Mesendoderm (in vitro differentiated cells): Measurements from ENCODE around the gene DLX1.

ENCODE experiments used
- DNase-seq: peaks from one replicate; pipeline ENCODE4 v3.0.0; 2013
- H2AK5ac ChIP-seq: 2 replicates; pipeline ENCODE4 v1.6.1; 2013; ENCODE audit warnings: low read length, inconsistent platforms
- H2BK120ac ChIP-seq: 2 replicates; pipeline ENCODE4 v1.6.1; 2013; ENCODE audit warnings: low read depth, mild to moderate bottlenecking, low read length, moderate library complexity, mixed read lengths
- H2BK15ac ChIP-seq: replicated peaks from 2 replicates; pipeline ENCODE4 v1.6.1; 2013; ENCODE audit warnings: low read depth, mild to moderate bottlenecking, moderate library complexity
- H2BK5ac ChIP-seq: 2 replicates; pipeline ENCODE4 v1.6.1; 2013; ENCODE audit warnings: low read length, inconsistent platforms
- H3K18ac ChIP-seq: 2 replicates; pipeline ENCODE4 v1.6.1; 2013; ENCODE audit warnings: mild to moderate bottlenecking, low read length, mixed read lengths
- H3K23ac ChIP-seq: one replicate; pipeline ENCODE4 v1.6.1; 2013; ENCODE audit warnings: low read length
- H3K27ac ChIP-seq: 2 replicates; pipeline ENCODE4 v1.5.1; 2013; ENCODE audit warnings: low read depth, mild to moderate bottlenecking, inconsistent platforms, low read length, moderate library complexity
- H3K27me3 ChIP-seq: 2 replicates; pipeline ENCODE4 v1.6.1; 2013; ENCODE audit warnings: low read length, control low read depth, mild to moderate bottlenecking, inconsistent platforms; ENCODE audit not compliant: insufficient read depth, poor library complexity
- H3K36me3 ChIP-seq: 2 replicates; pipeline ENCODE4 v1.6.1; 2013; ENCODE audit warnings: low read length, inconsistent platforms; ENCODE audit not compliant: control insufficient read depth, insufficient read depth
- H3K4ac ChIP-seq: one replicate; pipeline ENCODE4 v1.6.1; 2013; ENCODE audit warnings: low read depth, mild to moderate bottlenecking, low read length, moderate library complexity
- H3K4me1 ChIP-seq: 2 replicates; pipeline ENCODE4 v1.6.1; 2013; ENCODE audit warnings: low read depth, low read length, inconsistent platforms; ENCODE audit not compliant: control insufficient read depth
- H3K4me2 ChIP-seq: 2 replicates; pipeline ENCODE4 v1.6.1; 2013; ENCODE audit warnings: low read length
- H3K4me3 ChIP-seq: 2 replicates; pipeline ENCODE4 v1.5.1; 2013; ENCODE audit warnings: mild to moderate bottlenecking, low read length
- H3K56ac ChIP-seq: one replicate; pipeline ENCODE4 v1.6.1; 2013; ENCODE audit warnings: low read length
- H3K79me1 ChIP-seq: 2 replicates; pipeline ENCODE4 v1.6.1; 2013; ENCODE audit warnings: low read length, inconsistent platforms
- H3K79me2 ChIP-seq: 2 replicates; pipeline ENCODE4 v1.6.1; 2013; ENCODE audit warnings: mild to moderate bottlenecking, low read length; ENCODE audit not compliant: control insufficient read depth, insufficient read depth
- H3K9ac ChIP-seq: 2 replicates; pipeline ENCODE4 v1.6.1; 2013; ENCODE audit warnings: low read length, inconsistent platforms
- H4K5ac ChIP-seq: one replicate; pipeline ENCODE4 v1.6.1; 2013; ENCODE audit warnings: low read length
- H4K8ac ChIP-seq: one replicate; pipeline ENCODE4 v1.6.1; 2013; ENCODE audit warnings: low read depth, mild to moderate bottlenecking, control low read depth, low read length, moderate library complexity
- WGBS: extraction: QIAGEN DNeasy Blood & Tissue Kit; methylation state at CpG from one replicate; pipeline ENCODE4 v1.1.7; 2013; ENCODE audit warnings: low lambda C conversion rate, missing lambda C conversion rate; ENCODE audit not compliant: insufficient coverage; ENCODE audit errors: extremely low coverage; 5-methylcytosine and 5-hydroxymethylcytosine counted together

The DLX1 gene

DNA sequence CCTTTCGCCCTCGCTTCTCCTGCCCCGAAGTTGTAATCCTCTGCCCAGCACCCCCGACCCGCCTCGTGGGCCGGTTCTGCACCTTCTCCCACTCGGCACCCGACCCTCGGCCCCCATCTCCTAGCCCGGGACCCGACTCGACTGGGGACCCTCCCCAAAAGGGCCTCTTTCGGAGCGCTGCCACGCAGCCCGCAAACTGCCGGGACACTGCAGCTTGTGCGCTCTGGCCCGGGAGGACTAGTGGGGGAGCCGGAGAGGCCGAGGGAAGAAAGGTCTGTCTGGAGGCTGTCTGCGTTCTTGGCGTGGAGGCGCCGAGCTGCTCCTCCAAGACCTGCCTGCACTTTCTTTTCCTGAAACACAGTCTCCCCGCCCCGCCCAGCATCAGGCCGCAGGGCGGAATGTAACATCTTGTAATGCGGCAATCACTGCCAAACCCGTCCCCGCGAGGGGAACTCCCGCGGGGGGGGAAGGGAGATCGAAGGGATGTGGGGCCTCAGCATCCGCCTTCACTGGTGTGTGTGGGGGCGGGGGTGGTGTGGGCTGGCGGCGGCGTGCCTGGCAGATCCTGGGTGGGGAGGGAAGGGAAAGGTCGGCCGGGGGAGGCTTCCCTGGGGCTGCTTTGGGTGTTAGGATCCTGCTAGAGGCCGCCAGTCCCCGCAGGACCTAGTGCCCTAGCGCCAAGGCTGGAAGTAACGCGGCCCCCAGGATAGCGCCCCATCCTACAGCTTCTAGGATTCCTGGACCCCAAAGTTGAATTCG lies 10.0 kb downstream of the DLX1 start:
- H4K8ac ChIP-seq: no peak overlapping the region
- peaks cover 6% of the 10 kb centered on the region for H3K4me1 ChIP-seq
- H3K4ac ChIP-seq: no peak overlapping the region
- H3K4me3 ChIP-seq: peak overlapping the region; percentile 2
- no peak overlapping the region for H2BK5ac ChIP-seq
- H3K27me3 ChIP-seq: peaks cover 52% of the 10 kb centered on the region
- H3K9ac ChIP-seq: peak overlapping the region; percentile 40
- no peak overlapping the region for H2BK120ac ChIP-seq
- peak overlapping the region; percentile 19 for H3K56ac ChIP-seq
- H3K79me1 ChIP-seq: no peaks in the 10 kb centered on the region
- H3K36me3 ChIP-seq: no peaks in the 10 kb centered on the region
- peak; percentile 91 for DNase-seq
- no peak overlapping the region for H2BK15ac ChIP-seq
- no peak overlapping the region for H4K5ac ChIP-seq
- peak overlapping the region; percentile 17 for H3K4me2 ChIP-seq
- H3K79me2 ChIP-seq: no peaks in the 10 kb centered on the region
- no peak overlapping the region for H3K18ac ChIP-seq
- H3K23ac ChIP-seq: no peak overlapping the region
- no peak overlapping the region for H3K27ac ChIP-seq
- no CpG with 5 or more reads among the region's 51 CpGs for WGBS
- H2AK5ac ChIP-seq: no peak overlapping the region

DNA sequence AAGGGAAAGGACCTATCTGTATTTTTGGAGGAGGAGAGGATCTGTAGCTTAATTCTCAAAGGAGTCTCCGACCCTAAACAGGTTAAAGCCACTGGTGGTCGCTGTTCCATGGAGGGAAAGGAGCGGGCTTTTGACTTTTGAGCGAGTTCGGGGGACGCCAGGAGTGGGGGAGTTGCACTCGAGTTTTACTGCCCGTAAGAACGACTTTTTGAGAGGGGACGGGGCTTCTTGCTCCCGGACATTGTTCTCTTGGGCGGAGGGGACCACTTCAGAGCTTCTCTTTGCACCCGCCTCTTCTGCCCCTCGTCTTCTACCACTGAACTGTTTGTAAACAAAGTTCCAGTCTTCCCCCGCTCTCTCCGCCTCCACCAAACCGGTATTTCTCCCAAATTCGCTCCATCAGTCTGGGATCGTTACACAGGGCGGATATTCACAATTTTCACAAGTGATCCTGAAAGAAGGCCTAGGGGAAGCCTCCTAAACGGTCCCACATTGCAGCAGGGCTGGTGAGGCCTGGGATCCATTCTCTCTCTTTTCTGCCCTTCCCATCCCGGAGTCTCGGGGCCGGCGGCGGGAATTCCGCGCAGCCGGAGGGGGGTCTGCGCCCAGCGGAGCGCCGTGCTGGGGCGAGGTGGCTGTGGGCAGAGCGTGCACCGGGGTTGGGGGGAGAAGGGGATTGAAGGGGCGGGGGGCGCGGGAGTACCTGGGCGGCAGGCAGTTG lies 10.8 kb downstream of the DLX1 start:
- Histone ChIP-seq H3K4me3 (peak overlapping the region; percentile 41), H3K4me2 (peak overlapping the region; percentile 85), H4K8ac (no peak overlapping the region), H3K79me1 (no peaks in the 10 kb centered on the region), H2AK5ac (no peak overlapping the region), H3K18ac (no peak overlapping the region), H3K23ac (no peak overlapping the region), H3K79me2 (no peaks in the 10 kb centered on the region), H3K4me1 (peaks cover 6% of the 10 kb centered on the region), H3K27me3 (peaks cover 52% of the 10 kb centered on the region), H2BK5ac (no peak overlapping the region), H3K36me3 (no peaks in the 10 kb centered on the region), H3K9ac (peak overlapping the region; percentile 60), H3K56ac (peak overlapping the region; percentile 72), H2BK120ac (no peak overlapping the region), H4K5ac (no peak overlapping the region), H3K4ac (no peak overlapping the region), H3K27ac (no peak overlapping the region), H2BK15ac (no peak overlapping the region)
- DNase-seq: peak; percentile 49
- no CpG with 5 or more reads among the region's 40 CpGs for WGBS

DNA sequence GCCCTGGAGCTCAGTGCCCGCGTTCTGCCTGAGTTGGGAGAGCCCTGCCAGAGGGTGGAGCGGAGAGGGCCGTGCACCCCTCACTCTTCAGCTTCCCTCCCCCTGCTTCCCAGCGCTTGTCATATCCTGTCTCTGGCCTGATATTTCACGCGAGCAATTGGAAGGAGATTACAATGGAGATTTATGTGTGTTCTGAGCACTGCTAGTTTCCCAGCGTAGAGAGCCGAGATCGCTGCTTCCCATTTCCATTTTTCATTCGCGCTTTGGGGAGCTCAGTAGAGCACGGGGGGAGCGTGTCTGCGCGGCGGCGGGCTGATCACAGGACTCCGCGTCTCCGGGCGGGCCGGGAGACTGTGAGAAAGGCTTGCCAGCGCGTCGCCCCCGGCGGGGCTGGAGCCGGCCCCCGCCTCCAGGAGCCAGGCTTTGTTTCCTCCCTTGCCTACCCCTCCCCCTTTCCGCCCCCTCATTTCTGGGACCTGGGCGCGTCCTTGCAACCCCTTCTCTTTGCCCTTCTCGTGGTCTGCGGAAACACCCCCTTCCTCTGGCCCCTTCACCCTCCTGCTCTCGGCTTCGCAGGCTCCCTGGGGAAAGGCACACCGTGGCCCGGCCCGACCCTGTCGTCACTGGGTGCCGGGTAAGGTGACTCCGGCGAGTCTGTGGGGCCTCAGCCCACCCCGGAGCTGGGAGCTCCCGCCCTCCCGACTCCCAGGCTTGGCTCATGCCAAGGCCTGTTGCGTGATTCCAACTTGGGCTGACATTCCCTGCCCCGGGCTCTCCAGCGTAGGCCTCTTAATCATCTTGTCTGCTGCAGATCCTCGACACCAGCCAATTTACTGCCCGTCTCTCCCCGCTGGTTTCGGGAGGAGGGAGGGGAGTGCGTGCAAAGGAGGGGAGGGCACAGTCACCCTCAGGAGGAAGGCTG lies 11.6 kb downstream of the DLX1 start:
- H3K4ac ChIP-seq: no peak overlapping the region
- H3K4me3 ChIP-seq: peak overlapping the region; percentile 12
- no peak overlapping the region for H3K27ac ChIP-seq
- peaks cover 55% of the 10 kb centered on the region for H3K27me3 ChIP-seq
- H3K79me1 ChIP-seq: no peaks in the 10 kb centered on the region
- H3K4me2 ChIP-seq: peak overlapping the region; percentile 85
- H2AK5ac ChIP-seq: no peak overlapping the region
- H2BK120ac ChIP-seq: no peak overlapping the region
- no peak overlapping the region for H2BK5ac ChIP-seq
- H3K9ac ChIP-seq: peak overlapping the region; percentile 48
- WGBS: no CpG with 5 or more reads among the region's 55 CpGs
- DNase-seq: peak; percentile 73
- H4K8ac ChIP-seq: no peak overlapping the region
- peak overlapping the region; percentile 44 for H3K56ac ChIP-seq
- H3K79me2 ChIP-seq: no peaks in the 10 kb centered on the region
- peaks cover 6% of the 10 kb centered on the region for H3K4me1 ChIP-seq
- no peak overlapping the region for H2BK15ac ChIP-seq
- H3K23ac ChIP-seq: no peak overlapping the region
- H3K36me3 ChIP-seq: no peaks in the 10 kb centered on the region
- H3K18ac ChIP-seq: peak overlapping the region; percentile 41
- no peak overlapping the region for H4K5ac ChIP-seq

DNA sequence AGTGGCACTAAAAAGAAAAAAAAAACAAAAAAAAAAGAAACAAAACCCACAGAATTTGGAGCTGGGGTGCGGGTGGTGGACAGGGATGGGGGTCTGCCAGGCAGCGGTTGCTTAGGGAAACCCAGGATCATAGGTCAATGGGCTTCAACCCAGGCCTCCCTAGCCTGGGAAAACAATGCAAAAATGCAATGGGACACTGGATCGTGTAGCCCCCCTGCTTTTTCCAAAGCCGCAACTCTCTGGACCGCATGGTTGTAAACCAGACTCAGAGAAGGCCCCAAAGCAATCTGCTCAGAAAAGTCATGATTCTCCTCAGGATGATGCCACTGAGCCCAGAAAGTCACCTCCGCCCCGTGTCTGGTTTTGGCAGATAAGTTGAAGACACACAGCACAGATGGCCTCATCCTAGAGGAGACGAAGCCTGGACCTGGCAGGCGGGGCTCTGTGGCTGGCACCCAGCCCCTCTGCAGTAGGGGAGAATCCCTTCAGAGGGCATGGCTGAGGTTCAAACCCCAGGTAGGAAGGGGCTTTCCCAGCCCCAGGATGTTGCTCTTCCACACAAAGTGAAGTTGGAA lies 12.3 kb downstream of the DLX1 start:
- Histone ChIP-seq H2BK120ac (no peak overlapping the region), H3K79me2 (no peaks in the 10 kb centered on the region), H3K23ac (no peak overlapping the region), H2BK15ac (no peak overlapping the region), H3K79me1 (no peaks in the 10 kb centered on the region), H3K4me2 (no peak overlapping the region), H3K4ac (no peak overlapping the region), H3K18ac (no peak overlapping the region), H3K27ac (no peak overlapping the region), H3K27me3 (peaks cover 48% of the 10 kb centered on the region), H3K56ac (no peak overlapping the region), H2AK5ac (no peak overlapping the region), H2BK5ac (no peak overlapping the region), H4K8ac (no peak overlapping the region), H3K4me3 (no peak overlapping the region), H3K9ac (no peak overlapping the region), H3K36me3 (no peaks in the 10 kb centered on the region), H3K4me1 (peaks cover 6% of the 10 kb centered on the region), H4K5ac (no peak overlapping the region)
- no CpG with 5 or more reads among the region's 9 CpGs for WGBS
- peak; percentile 38 for DNase-seq

DNA sequence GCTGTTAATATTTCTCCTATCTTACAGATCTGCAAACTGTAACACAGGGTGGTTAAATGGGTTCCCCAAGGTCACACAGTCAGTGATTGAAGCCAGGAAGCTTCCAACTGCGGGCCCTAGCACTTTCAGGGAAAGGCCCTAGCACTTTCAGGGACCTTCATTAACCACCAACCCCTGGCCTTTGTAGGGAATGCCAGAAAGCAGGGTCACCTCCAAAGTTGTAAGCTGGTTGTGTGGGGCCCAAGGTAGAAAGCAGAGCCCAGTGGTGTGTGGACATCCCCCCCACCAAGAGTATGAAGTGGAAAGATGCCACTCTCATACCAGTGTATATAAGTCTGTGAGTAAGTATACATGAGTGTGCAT lies 13.0 kb downstream of the DLX1 start:
- WGBS: no CpG with 5 or more reads among the region's 1 CpG
- DNase-seq: peak; percentile 47
- Histone ChIP-seq H4K8ac (no peak overlapping the region), H3K18ac (no peak overlapping the region), H3K79me2 (no peaks in the 10 kb centered on the region), H3K27ac (no peak overlapping the region), H2BK15ac (no peak overlapping the region), H3K56ac (no peak overlapping the region), H3K23ac (no peak overlapping the region), H2AK5ac (no peak overlapping the region), H3K4me1 (peaks cover 6% of the 10 kb centered on the region), H3K9ac (no peak overlapping the region), H3K4ac (no peak overlapping the region), H2BK120ac (no peak overlapping the region), H3K79me1 (no peaks in the 10 kb centered on the region), H4K5ac (no peak overlapping the region), H2BK5ac (no peak overlapping the region), H3K4me3 (no peak overlapping the region), H3K4me2 (no peak overlapping the region), H3K27me3 (peaks cover 42% of the 10 kb centered on the region), H3K36me3 (no peaks in the 10 kb centered on the region)
